ENCODE measurements around the gene MANEA.
"Not testable (repeated sequence)": the region's sequence is repeated elsewhere in the genome, so short reads cannot be mapped to it uniquely, and the experiment has no call there.

MANEA gene

GRCh38 chr6:95572098-95572497 is 5.2 kb upstream of the MANEA start:
- TF ChIP-seq ZNF274 (IDR thresholded peaks at IDR 0.05; ENCODE audit: low read depth, low read length): no peak

GRCh38 chr6:95574811-95575210 is 2.5 kb upstream of the MANEA start:
- TF ChIP-seq ZNF274 (IDR thresholded peaks at IDR 0.05; ENCODE audit: low read depth, low read length): no peak
- no peak overlapping the region for H3K4me3 ChIP-seq (ENCODE audit: low read length)

More at GRCh38 chr6:95572098-95572497, 5.2 kb upstream of the MANEA start:
- no peak overlapping the region for H3K4me3 ChIP-seq (ENCODE audit: low read length)

- no peak for TF ChIP-seq ZNF274 (IDR thresholded peaks at IDR 0.05; ENCODE audit: low read depth, low read length)
- H3K4me3 ChIP-seq (ENCODE audit: low read length): peak overlapping the region; percentile 92; the same call in 1 of the 2 replicates
Measured at GRCh38 chr6:95576218-95576997, 927 bp upstream of the MANEA start.

- peak overlapping the region; percentile 92 for H3K4me3 ChIP-seq (ENCODE audit: low read length)
- TF ChIP-seq ZNF274 (IDR thresholded peaks at IDR 0.05; ENCODE audit: low read depth, low read length): no peak
Measured at GRCh38 chr6:95576998-95577303, 384 bp upstream of the MANEA start.

- peak overlapping the region; percentile 92 for H3K4me3 ChIP-seq (ENCODE audit: low read length)
- no peak for TF ChIP-seq ZNF274 (IDR thresholded peaks at IDR 0.05; ENCODE audit: low read depth, low read length)
Measured at GRCh38 chr6:95578106-95578410, 723 bp downstream of the MANEA start.

GRCh38 chr6:95581073-95581472 is 3.7 kb downstream of the MANEA start:
- H3K4me3 ChIP-seq (ENCODE audit: low read length): no peak overlapping the region
- TF ChIP-seq ZNF274 (IDR thresholded peaks at IDR 0.05; ENCODE audit: low read depth, low read length): no peak

- not testable (repeated sequence) for H3K4me3 ChIP-seq (ENCODE audit: low read length)
Measured at GRCh38 chr6:95584226-95584625, 6.9 kb downstream of the MANEA start.

DNA sequence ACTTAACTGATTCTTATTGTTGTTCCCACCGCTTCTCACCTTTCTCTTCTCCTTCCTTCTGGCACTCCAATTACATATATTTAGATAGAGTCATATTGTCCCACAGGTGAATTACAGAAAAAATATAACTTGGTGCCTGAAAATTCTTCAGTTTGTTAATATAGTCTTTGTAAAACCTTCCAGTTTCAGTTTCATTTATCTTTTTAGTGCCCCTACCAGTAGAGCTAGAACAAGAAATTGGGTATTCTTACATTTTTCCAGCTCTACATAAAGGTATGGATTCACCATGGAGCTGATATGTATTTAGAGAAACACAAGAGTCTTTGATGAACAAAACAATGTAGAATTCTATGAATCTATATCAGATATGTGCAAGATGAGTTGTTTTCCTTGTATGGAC is 10.7 kb downstream of the MANEA start:
- no peak for TF ChIP-seq ZNF274 (IDR thresholded peaks at IDR 0.05; ENCODE audit: low read depth, low read length)
- no peak overlapping the region; the same call in 1 of the 2 replicates for H3K4me3 ChIP-seq (ENCODE audit: low read length)

DNA sequence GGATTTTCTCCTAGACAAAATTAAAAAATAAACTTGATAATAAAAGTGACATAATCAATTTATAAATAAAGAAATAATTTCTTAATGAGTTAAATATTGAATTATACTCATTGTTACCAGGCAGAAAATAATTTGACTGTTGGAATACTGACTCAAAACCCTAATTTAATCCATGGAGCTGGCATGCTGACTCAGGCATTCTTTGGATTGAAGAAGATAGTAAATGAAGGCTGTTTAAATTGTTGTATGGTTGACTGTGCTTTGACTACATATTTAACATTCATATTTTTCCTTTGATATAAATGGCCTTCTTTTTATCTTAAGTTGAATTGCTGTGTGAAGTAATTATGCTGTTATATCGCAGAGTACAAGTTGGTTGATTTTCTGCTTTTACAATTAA is 11.7 kb downstream of the MANEA start:
- TF ChIP-seq ZNF274 (IDR thresholded peaks at IDR 0.05; ENCODE audit: low read depth, low read length): no peak
- no peak overlapping the region for H3K4me3 ChIP-seq (ENCODE audit: low read length)

DNA sequence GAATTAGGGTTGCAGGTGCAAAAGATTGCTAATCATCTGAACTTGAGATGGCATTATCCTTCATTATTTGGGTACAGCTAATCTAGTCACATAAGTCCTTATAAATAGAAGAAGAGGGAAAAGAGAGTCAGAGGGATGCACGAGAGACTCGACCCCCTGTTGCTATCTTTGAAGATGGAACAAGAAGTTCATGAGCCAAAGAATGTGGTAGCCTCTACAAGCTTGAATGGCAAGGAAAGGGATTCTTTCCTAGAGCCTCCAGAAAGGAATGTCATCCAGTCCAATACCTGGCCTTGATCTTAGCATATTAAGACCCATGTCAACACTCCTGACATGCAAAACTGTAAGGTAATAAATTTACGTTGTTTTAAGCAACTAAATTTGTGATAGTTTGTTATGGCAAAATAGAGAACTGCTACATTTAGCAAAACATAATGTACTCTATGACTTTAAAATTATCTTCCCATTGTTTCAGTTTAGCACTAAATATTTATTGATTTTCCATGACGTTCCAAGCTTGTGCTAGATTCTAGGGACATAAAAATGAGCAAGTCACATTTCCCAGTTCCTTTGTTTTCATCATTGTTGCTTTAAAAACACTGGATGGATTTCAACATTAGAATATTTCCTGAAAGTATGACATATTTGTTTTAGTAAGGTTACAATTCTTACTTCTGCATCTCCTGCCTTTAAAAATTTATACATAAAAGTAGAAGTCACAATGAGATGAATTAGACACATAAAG is 12.7 kb downstream of the MANEA start:
- no peak overlapping the region for H3K4me3 ChIP-seq (ENCODE audit: low read length)

DNA sequence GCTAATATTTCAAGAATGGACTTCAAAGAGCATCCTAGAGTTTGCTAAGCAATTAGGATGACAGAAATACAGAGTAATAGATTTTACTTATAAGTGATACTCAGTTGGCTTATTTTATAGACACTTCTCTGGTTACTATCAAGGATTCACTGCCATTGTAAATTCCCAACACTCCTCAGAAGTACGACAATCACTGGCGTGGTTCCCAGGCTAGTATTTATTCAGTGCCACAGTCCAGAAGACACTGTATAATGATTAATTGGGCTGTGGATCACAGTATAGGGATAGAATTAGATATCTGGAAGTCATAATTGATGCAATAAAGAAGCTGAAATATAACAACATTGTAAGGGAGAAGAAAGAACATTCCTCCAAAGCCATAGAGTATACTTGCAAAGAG is 15.7 kb downstream of the MANEA start:
- H3K4me3 ChIP-seq (ENCODE audit: low read length): no peak overlapping the region
- no peak for TF ChIP-seq ZNF274 (IDR thresholded peaks at IDR 0.05; ENCODE audit: low read depth, low read length)

More for the DNA sequence above, 12.7 kb downstream of the MANEA start:
- no peak for TF ChIP-seq ZNF274 (IDR thresholded peaks at IDR 0.05; ENCODE audit: low read depth, low read length)

DNA sequence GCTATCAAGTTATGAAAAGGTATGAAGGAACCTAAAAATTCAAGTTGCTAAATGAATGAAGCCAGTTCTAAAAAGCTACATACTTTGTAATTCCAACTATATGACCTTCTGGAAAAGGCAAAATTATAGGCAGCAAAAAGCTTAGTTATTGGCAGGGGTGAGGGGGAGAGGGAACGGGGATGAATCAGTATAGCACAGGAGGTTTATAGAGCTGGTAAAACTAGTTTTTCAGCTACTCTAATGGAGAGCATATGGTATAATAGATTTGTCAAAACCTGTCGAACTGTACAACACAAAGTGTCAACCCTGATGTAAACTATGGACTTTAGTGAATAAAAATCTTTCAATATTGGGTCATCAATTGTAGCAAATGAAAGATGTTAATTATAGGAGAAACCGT is 18.7 kb downstream of the MANEA start:
- H3K4me3 ChIP-seq (ENCODE audit: low read length): no peak overlapping the region
- TF ChIP-seq ZNF274 (IDR thresholded peaks at IDR 0.05; ENCODE audit: low read depth, low read length): no peak

DNA sequence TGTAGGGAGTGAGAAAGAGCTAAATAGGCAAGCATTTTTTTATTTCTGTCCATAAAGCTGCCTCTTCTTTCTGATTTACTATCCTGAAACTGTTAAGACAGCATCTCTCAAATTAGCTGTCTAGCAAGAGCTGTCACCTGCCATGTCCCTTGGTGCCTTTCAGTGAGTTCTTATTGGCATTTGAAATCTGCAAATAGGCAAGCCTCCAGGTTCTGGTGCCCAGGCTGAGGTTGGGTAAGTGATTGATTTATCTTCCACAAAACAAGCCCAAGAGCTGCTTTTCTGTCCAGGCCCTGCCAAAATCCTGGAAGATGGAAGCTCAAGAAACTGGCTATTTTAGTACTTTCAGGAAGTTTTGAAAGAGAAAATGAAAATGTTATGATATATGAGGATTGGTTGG is 22.4 kb downstream of the MANEA start:
- no peak overlapping the region for H3K4me3 ChIP-seq (ENCODE audit: low read length)
- TF ChIP-seq ZNF274 (IDR thresholded peaks at IDR 0.05; ENCODE audit: low read depth, low read length): no peak

DNA sequence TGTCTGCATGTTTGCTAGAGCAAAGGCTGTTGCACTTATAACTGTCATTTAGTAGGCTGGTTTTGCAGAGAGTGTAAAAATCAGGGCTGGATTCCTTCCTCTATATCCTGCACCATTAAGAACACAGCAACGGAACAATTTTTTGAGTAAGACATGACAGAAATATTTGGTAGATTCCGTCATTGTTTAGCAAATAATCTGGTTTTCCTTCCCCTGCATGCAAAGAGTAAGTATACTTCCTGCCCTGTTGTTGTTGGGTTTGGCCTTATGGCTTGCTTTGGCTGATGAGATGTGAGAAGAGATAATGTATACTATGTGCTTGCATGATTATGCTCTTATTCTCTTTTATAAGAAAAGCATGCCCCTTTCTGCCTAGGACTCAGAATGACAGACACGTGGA is 23.8 kb downstream of the MANEA start:
- H3K4me3 ChIP-seq (ENCODE audit: low read length): no peak overlapping the region
- TF ChIP-seq ZNF274 (IDR thresholded peaks at IDR 0.05; ENCODE audit: low read depth, low read length): no peak

- no peak overlapping the region for H3K4me3 ChIP-seq (ENCODE audit: low read length)
- TF ChIP-seq ZNF274 (IDR thresholded peaks at IDR 0.05; ENCODE audit: low read depth, low read length): no peak
Measured at GRCh38 chr6:95614094-95614493, 36.8 kb downstream of the MANEA start.
